HepG2 (cell line): ENCODE measurements around the gene GNB3. TPM values are rescaled to one million over a fixed set of nuclear protein-coding genes. Genes with fewer than 3 reads are reported as not detected.
A peak's percentile ranks its signal among the peaks of the same experiment; 100 is the strongest.

ENCODE experiments used
- HCFC1 ChIP-seq: fragments of 150-350 bp; IDR thresholded peaks from 2 replicates; pipeline ENCODE4 v1.6.1; 2014; ENCODE audit warnings: low read depth, low read length
- HNF4G ChIP-seq, 2 experiments: sonication (generic) in 1 of 2; formaldehyde crosslinking in 1 of 2; IDR thresholded peaks; 2 replicates each; pipeline versions ENCODE4 v1.4.0 to v1.6.1; 2011 to 2020; ENCODE audit warnings: borderline replicate concordance in 2 of 2, low read depth in 2 of 2, mild to moderate bottlenecking in 2 of 2, low read length in 1 of 2, missing genetic modification reagents in 1 of 2, moderate library complexity in 1 of 2
- MAF1 ChIP-seq: sonication (generic); formaldehyde crosslinking; IDR thresholded peaks from 2 replicates; pipeline ENCODE4 v1.5.0; 2020; ENCODE audit warnings: missing genetic modification reagents, borderline replicate concordance
- MED1 ChIP-seq: sonication (generic); formaldehyde crosslinking; IDR thresholded peaks from 2 replicates; pipeline ENCODE4 v1.4.0; 2020; ENCODE audit warnings: missing genetic modification reagents
- NFATC3 ChIP-seq: sonication (generic); formaldehyde crosslinking; IDR thresholded peaks from 2 replicates; pipeline ENCODE4 v1.5.1; 2020; ENCODE audit warnings: mild to moderate bottlenecking, missing genetic modification reagents
- NR2F6 ChIP-seq, 2 experiments: IDR thresholded peaks; 2 replicates each; pipeline ENCODE4 v1.6.1; 2016; ENCODE audit warnings: antibody characterized with exemption in 1 of 2, mild to moderate bottlenecking in 1 of 2
- RBAK ChIP-seq: sonication (generic); formaldehyde crosslinking; IDR thresholded peaks from 2 replicates; pipeline ENCODE4 v1.5.1; 2020; ENCODE audit warnings: mild to moderate bottlenecking, missing genetic modification reagents
- ZBTB43 ChIP-seq: sonication (generic); formaldehyde crosslinking; conservative IDR thresholded peaks from 2 replicates; pipeline ENCODE4 v1.4.0; 2020; ENCODE audit warnings: missing genetic modification reagents
- ZFP90 ChIP-seq: sonication (generic); formaldehyde crosslinking; IDR thresholded peaks from 2 replicates; pipeline ENCODE4 v1.8.0; 2022; ENCODE audit warnings: missing genetic modification reagents, mild to moderate bottlenecking, inconsistent platforms, borderline replicate concordance
- ZNF326 ChIP-seq: sonication (generic); formaldehyde crosslinking; IDR thresholded peaks from 2 replicates; pipeline ENCODE4 v1.4.0; 2020; ENCODE audit warnings: missing genetic modification reagents, borderline replicate concordance
- ZNF460 ChIP-seq: sonication (generic); formaldehyde crosslinking; IDR thresholded peaks from 2 replicates; pipeline ENCODE4 v1.5.1; 2020; ENCODE audit warnings: missing genetic modification reagents, mild to moderate bottlenecking, borderline replicate concordance
- ZNF512B ChIP-seq: sonication (generic); formaldehyde crosslinking; IDR thresholded peaks from 2 replicates; pipeline ENCODE4 v1.5.1; 2020; ENCODE audit warnings: missing genetic modification reagents, mild to moderate bottlenecking, borderline replicate concordance
- ZNF577 ChIP-seq: sonication (generic); formaldehyde crosslinking; IDR thresholded peaks from 2 replicates; pipeline ENCODE4 v1.4.0; 2020; ENCODE audit warnings: mild to moderate bottlenecking, low read depth, missing genetic modification reagents, borderline replicate concordance
- ZNF713 ChIP-seq: sonication (generic); formaldehyde crosslinking; IDR thresholded peaks from 2 replicates; pipeline ENCODE4 v1.4.0; 2020; ENCODE audit warnings: mild to moderate bottlenecking, missing genetic modification reagents
- polyA plus RNA-seq, 8 experiments: library from polyadenylated mRNA; depleted of rRNA in 3 of 8; stranded (reverse) in 7 of 8; unstranded in 1 of 8; fragments of >200 nt; fragmentation: Illumina TruSeq in 4 of 8; extraction: Trizol in 4 of 8; gene quantifications; 2 replicates each; pipeline versions ENCODE4 v1.2.1 to v1.2.3, GENCODE V29; 2011 to 2016; ENCODE audit warnings: low read depth in 4 of 8, missing spikeins in 1 of 8, mixed read lengths in 1 of 8; ENCODE audit not compliant: insufficient read depth in 1 of 8
- total RNA-seq, 5 experiments: library from RNA; depleted of rRNA; stranded (reverse); fragments of >200 nt; fragmentation: Illumina TruSeq; extraction: Trizol; gene quantifications; 2 replicates each; pipeline ENCODE4 v1.2.3, GENCODE V29; 2016; ENCODE audit warnings: low read depth in 1 of 5
- TF ChIP-seq, protein P1 (sequence below): IDR thresholded peaks from 2 replicates; pipeline ENCODE4 v1.6.1; 2016
- TF ChIP-seq, protein P2 (sequence below): sonication (generic); formaldehyde crosslinking; IDR thresholded peaks from 2 replicates; pipeline ENCODE4 v1.8.0; 2022; ENCODE audit warnings: missing genetic modification reagents, mild to moderate bottlenecking, borderline replicate concordance
- TF ChIP-seq, protein P3 (sequence below): IDR thresholded peaks from 2 replicates; pipeline ENCODE4 v1.6.1; 2012; ENCODE audit warnings: low read length, improper control_type of control experiment

The GNB3 gene
- total and polyA plus RNA-seq, 2 of the 13 experiments (the other 11 are each of a cell fraction or from before 2014, with no cell fraction given): 1.3 to 3.6 TPM

GRCh38 chr12:6869049-6870021 is 28.6 kb downstream of the GNB3 start (continued):
- TF ChIP-seq, protein P1, sequence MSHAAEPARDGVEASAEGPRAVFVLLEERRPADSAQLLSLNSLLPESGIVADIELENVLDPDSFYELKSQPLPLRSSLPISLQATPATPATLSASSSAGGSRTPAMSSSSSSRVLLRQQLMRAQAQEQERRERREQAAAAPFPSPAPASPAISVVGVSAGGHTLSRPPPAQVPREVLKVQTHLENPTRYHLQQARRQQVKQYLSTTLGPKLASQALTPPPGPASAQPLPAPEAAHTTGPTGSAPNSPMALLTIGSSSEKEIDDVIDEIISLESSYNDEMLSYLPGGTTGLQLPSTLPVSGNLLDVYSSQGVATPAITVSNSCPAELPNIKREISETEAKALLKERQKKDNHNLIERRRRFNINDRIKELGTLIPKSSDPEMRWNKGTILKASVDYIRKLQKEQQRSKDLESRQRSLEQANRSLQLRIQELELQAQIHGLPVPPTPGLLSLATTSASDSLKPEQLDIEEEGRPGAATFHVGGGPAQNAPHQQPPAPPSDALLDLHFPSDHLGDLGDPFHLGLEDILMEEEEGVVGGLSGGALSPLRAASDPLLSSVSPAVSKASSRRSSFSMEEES: no peak
- TF ChIP-seq NFATC3 (CRISPR knock-in tag) (no peak), ZNF713 (CRISPR knock-in tag) (no peak), ZNF326 (CRISPR knock-in tag) (0 out of 2 replicates have a peak, but pooled peaks have one; percentile 41), NR2F6 (IDR thresholded peaks at IDR 0.05) (no peak), NR2F6 (CRISPR knock-in tag; IDR thresholded peaks at IDR 0.05) (no peak), ZFP90 (no peak), MAF1 (no peak), HNF4G (IDR thresholded peaks at IDR 0.05; ENCODE audit: borderline replicate concordance, low read depth, low read length) (no peak), HNF4G (CRISPR knock-in tag; IDR thresholded peaks at IDR 0.05; ENCODE audit: borderline replicate concordance, low read depth) (no peak), ZNF512B (CRISPR knock-in tag) (no peak), ZNF577 (CRISPR knock-in tag) (no peak), MED1 (no peak), ZBTB43 (no peak), RBAK (CRISPR knock-in tag) (no peak), HCFC1 (no peak), ZNF460 (CRISPR knock-in tag) (no peak)
- TF ChIP-seq, protein P2, sequence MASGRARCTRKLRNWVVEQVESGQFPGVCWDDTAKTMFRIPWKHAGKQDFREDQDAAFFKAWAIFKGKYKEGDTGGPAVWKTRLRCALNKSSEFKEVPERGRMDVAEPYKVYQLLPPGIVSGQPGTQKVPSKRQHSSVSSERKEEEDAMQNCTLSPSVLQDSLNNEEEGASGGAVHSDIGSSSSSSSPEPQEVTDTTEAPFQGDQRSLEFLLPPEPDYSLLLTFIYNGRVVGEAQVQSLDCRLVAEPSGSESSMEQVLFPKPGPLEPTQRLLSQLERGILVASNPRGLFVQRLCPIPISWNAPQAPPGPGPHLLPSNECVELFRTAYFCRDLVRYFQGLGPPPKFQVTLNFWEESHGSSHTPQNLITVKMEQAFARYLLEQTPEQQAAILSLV (CRISPR knock-in tag): no peak
- TF ChIP-seq, protein P3, sequence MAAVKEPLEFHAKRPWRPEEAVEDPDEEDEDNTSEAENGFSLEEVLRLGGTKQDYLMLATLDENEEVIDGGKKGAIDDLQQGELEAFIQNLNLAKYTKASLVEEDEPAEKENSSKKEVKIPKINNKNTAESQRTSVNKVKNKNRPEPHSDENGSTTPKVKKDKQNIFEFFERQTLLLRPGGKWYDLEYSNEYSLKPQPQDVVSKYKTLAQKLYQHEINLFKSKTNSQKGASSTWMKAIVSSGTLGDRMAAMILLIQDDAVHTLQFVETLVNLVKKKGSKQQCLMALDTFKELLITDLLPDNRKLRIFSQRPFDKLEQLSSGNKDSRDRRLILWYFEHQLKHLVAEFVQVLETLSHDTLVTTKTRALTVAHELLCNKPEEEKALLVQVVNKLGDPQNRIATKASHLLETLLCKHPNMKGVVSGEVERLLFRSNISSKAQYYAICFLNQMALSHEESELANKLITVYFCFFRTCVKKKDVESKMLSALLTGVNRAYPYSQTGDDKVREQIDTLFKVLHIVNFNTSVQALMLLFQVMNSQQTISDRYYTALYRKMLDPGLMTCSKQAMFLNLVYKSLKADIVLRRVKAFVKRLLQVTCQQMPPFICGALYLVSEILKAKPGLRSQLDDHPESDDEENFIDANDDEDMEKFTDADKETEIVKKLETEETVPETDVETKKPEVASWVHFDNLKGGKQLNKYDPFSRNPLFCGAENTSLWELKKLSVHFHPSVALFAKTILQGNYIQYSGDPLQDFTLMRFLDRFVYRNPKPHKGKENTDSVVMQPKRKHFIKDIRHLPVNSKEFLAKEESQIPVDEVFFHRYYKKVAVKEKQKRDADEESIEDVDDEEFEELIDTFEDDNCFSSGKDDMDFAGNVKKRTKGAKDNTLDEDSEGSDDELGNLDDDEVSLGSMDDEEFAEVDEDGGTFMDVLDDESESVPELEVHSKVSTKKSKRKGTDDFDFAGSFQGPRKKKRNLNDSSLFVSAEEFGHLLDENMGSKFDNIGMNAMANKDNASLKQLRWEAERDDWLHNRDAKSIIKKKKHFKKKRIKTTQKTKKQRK: no peak
